BJ (cell line): ENCODE measurements around the gene SRMS. TPM values are rescaled to one million over a fixed set of nuclear protein-coding genes. Genes with fewer than 3 reads are reported as not detected.

Source experiments
- CTCF ChIA-PET: fragments of 350-600 bp; formaldehyde crosslinking; extraction: SDS; loops from one replicate; lab custom pipeline; 2021; ENCODE audit warnings: antibody characterized with exemption, inconsistent platforms; lab: Yijun Ruan, JAX
- POLR2A ChIA-PET: fragments of 300-600 bp; sonication (Branson Sonifier 250); formaldehyde crosslinking; extraction: SDS; loops from one replicate; lab custom pipeline; 2021; ENCODE audit warnings: antibody characterized with exemption; lab: Charles Lee
- DNase-seq: peaks from one replicate; pipeline ENCODE4 v3.0.0-alpha.2; 2011; ENCODE audit warnings: low read depth
- H3K27me3 ChIP-seq: 2 replicates; pipeline ENCODE4 v1.6.0; 2011; ENCODE audit warnings: low read length; ENCODE audit not compliant: control insufficient read depth, insufficient read depth
- H3K36me3 ChIP-seq: 2 replicates; pipeline ENCODE4 v1.5.1; 2011; ENCODE audit warnings: low read length; ENCODE audit not compliant: control insufficient read depth, insufficient read depth
- H3K4me3 ChIP-seq: 2 replicates; pipeline ENCODE4 v1.5.1; 2011; ENCODE audit warnings: low read depth, mild to moderate bottlenecking, control low read depth, low read length
- CTCF ChIP-seq: IDR thresholded peaks from 2 replicates; pipeline ENCODE4 v1.5.1; 2011; ENCODE audit warnings: low read depth, mild to moderate bottlenecking, control low read depth, inconsistent platforms, low read length, moderate library complexity; ENCODE audit not compliant: insufficient read depth
- polyA plus RNA-seq: library from polyadenylated mRNA; depleted of rRNA; stranded (reverse); fragments of >200 nt; gene quantifications from 2 replicates; pipeline ENCODE4 v1.2.3, GENCODE V29; 2011

SRMS gene
- polyA plus RNA-seq, 1 experiment, result not detected

- DNase-seq, result no peak
- CTCF ChIA-PET, result interaction anchor here (0.7 to 5.8 kb wide), 11 partner anchors 9 to 438 kb away, joined by 3 to 53 read pairs (median 6); partner anchors contain the start of genes SRMS and TPD52L2
- Histone ChIP-seq H3K36me3 (no peaks in the 10 kb centered on the region), H3K4me3 (no peak overlapping the region), H3K27me3 (peaks cover 2% of the 10 kb centered on the region; the same call in 1 of the 2 replicates)
- TF ChIP-seq CTCF, result no peak
- POLR2A ChIA-PET, result no interaction called here
These were observed 11.1 kb downstream of the SRMS start for GRCh38 chr20:63536241-63536977.

DNA sequence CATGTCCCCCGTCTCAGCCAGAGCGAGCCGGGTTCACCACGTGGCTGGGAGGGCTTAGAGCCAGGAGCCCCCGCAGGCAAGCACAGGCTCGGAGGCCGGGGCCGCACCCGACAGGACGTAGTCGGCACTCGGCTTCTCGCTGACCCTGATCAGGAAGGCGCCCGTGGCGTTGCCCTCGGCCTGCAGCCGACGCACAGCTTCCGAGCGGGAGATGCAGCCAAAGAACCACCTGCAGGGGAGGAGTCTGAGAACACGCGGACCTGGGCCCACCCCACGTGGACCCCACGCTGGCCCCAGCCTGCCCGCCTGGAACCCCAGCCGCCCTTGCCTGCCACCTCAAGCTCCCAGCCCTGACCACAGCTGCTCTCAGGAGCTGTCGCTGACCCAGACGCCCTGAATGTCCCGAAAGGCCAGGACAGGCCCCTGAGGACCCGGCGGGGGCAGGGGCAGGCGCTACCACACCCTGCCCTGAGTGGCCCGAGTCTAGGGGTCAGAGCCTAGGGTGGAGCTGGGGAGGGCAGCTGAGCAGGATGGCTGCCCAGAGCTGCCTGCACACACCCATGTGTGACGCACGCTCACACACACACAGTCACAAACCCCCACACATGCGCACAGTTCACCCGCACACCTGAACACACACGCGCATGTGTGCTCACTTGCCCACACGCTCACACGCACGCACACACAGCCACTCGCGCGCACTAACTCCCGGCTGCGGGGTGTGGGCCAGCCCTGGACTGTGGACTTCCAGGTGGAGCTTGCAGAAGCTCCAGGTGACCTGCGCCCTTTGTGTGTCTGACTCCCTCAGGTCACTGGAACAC is 12.5 kb downstream of the SRMS start:
- DNase-seq, result no peak
- CTCF ChIA-PET, result interaction anchor here (1.8 kb wide), 1 partner anchor 439 kb away, joined by 9 read pairs; no protein-coding TSS in a partner anchor
- no peak for TF ChIP-seq CTCF
- H3K27me3 ChIP-seq, result peaks cover 2% of the 10 kb centered on the region; the same call in 1 of the 2 replicates
- no peaks in the 10 kb centered on the region for H3K36me3 ChIP-seq
- H3K4me3 ChIP-seq, result no peak overlapping the region
- POLR2A ChIA-PET, result interaction anchor here (0.6 kb wide), 1 partner anchor 107 kb away, joined by 8 read pairs; no protein-coding TSS in a partner anchor

- CTCF ChIA-PET, result interaction anchor here (1.8 kb wide), 1 partner anchor 439 kb away, joined by 9 read pairs; no protein-coding TSS in a partner anchor
- H3K4me3 ChIP-seq, result no peak overlapping the region
These were observed 13.1 kb downstream of the SRMS start for GRCh38 chr20:63534427-63534830.

GRCh38 chr20:63533871-63534393 is 13.6 kb downstream of the SRMS start:
- no peak for DNase-seq
- POLR2A ChIA-PET, result no interaction called here
- Histone ChIP-seq H3K36me3 (no peaks in the 10 kb centered on the region), H3K4me3 (no peak overlapping the region), H3K27me3 (peaks cover 2% of the 10 kb centered on the region; the same call in 1 of the 2 replicates)
- TF ChIP-seq CTCF, result no peak
- CTCF ChIA-PET, result interaction anchor here (1.8 kb wide), 1 partner anchor 440 kb away, joined by 9 read pairs; no protein-coding TSS in a partner anchor

More at GRCh38 chr20:63534427-63534830, 13.1 kb downstream of the SRMS start:
- TF ChIP-seq CTCF, result no peak
- H3K27me3 ChIP-seq, result peaks cover 2% of the 10 kb centered on the region; the same call in 1 of the 2 replicates
- POLR2A ChIA-PET, result no interaction called here
- no peak for DNase-seq
- H3K36me3 ChIP-seq, result no peaks in the 10 kb centered on the region

DNA sequence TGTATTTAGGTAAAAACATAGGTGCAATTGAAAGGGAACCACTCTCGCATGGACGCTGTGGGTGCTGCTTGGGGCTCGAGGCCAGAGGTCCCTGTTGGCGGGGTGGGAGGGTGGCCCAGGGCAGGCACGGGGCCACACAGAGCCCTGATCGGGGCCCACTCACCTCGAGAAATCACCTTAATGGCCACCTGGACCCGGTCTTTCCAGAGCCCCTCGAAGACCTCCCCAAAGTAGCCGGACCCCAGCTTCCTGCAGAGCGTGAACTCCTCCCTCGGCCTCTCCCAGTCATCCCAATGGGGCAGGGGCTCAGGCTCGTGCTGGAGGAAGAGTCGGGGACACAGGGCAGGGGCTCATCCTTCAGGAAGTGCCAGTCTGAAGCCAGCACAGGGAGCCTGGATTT is 14.2 kb downstream of the SRMS start:
- H3K27me3 ChIP-seq, result peaks cover 2% of the 10 kb centered on the region; the same call in 1 of the 2 replicates
- no peak for DNase-seq
- no peaks in the 10 kb centered on the region for H3K36me3 ChIP-seq
- no peak for TF ChIP-seq CTCF
- CTCF ChIA-PET, result interaction anchor here (0.7 kb wide), 1 partner anchor 12 kb away, joined by 4 read pairs; the partner anchor contains the start of gene PPDPF
- POLR2A ChIA-PET, result no interaction called here
- H3K4me3 ChIP-seq, result no peak overlapping the region
